Peyer's patch (tissue), 4 donors: ENCODE results near the gene GLIS2. TPM values are rescaled to one million over a fixed set of nuclear protein-coding genes. Genes with fewer than 3 reads are reported as not detected.
"Not testable (repeated sequence)": the region's sequence is repeated elsewhere in the genome, so short reads cannot be mapped to it uniquely, and the experiment has no call there.

Source experiments
- DNase-seq, 3 donors: peaks; one replicate each; pipeline ENCODE4 v3.0.0-alpha.2; 2017 to 2019
- H3K27ac ChIP-seq, 4 donors: fragments of 200-600 bp; sonication (generic); one replicate each; pipeline ENCODE4 v1.5.1; 2016 to 2019
- H3K27me3 ChIP-seq, 2 donors: fragments of 200-600 bp; sonication (generic); one replicate each; pipeline ENCODE4 v1.5.1; 2019
- H3K36me3 ChIP-seq, 3 donors: fragments of 200-600 bp; sonication (generic); one replicate each; pipeline ENCODE4 v1.5.1; 2016 to 2019
- H3K4me1 ChIP-seq, 4 donors: fragments of 200-600 bp; sonication (generic); one replicate each; pipeline ENCODE4 v1.5.1; 2016 to 2019
- H3K4me3 ChIP-seq, 4 donors: fragments of 200-600 bp; sonication (generic); 1 replicate in 3 of 4; 2 replicates in 1 of 4; pipeline ENCODE4 v1.5.1; 2016 to 2019; ENCODE audit warnings: mild to moderate bottlenecking in 1 of 4
- H3K9me3 ChIP-seq, 4 donors: fragments of 200-600 bp; sonication (generic); one replicate each; pipeline ENCODE4 v1.5.1; 2016 to 2019; ENCODE audit warnings: mild to moderate bottlenecking in 1 of 4
- CTCF ChIP-seq, 6 experiments: fragments of 450-650 bp in 4 of 6; fragments of 200-600 bp in 2 of 6; sonication (generic) in 1 of 6; IDR thresholded peaks; one replicate each; pipeline ENCODE4 v1.5.1; 2017 to 2019; ENCODE audit warnings: antibody characterized with exemption in 6 of 6, mild to moderate bottlenecking in 3 of 6, moderate library complexity in 1 of 6
- POLR2A ChIP-seq, 2 donors: fragments of 450-650 bp; IDR thresholded peaks; one replicate each; pipeline ENCODE4 v1.5.1; 2017; ENCODE audit warnings: antibody characterized with exemption in 2 of 2, mild to moderate bottlenecking in 2 of 2, moderate library complexity in 2 of 2
- total RNA-seq, 4 donors: library from RNA; depleted of rRNA; stranded (reverse); fragments of >200 nt; gene quantifications; one replicate each; pipeline ENCODE4 v1.1.0, GENCODE V29; 2016

GLIS2 gene
- total RNA-seq, 4 donors from 2014 or later: 0.35 to 3.3 (median 1.7) TPM

GRCh38 chr16:4330277-4330874 is 14.5 kb downstream of the GLIS2 start:
- peak; percentile 77 to 91 (median 89) for DNase-seq

DNA sequence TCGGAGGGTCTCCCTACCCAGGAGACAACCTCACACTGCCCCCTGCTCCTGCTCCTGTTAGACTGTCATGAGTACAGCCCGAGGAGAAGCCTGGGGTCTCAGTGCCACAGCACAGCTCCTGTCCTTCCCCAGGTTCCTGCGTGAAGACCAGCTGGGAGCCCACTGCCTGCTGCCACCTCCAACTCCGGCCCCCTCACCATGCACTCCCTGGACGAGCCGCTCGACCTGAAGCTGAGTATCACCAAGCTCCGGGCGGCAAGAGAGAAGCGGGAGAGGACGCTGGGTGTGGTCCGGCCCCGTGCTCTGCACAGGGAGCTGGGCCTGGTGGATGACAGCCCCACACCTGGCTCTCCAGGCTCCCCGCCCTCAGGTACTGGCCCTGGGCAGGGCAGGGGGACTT is 16.2 kb downstream of the GLIS2 start:
- Histone ChIP-seq H3K36me3 (no peaks in the 10 kb centered on the region), H3K27ac (no peak overlapping the region), H3K4me1 (peaks cover 0 to 22% (median 13%) of the 10 kb centered on the region in 4 donors), H3K27me3 (no peaks in the 10 kb centered on the region), H3K9me3 (no peaks in the 10 kb centered on the region), H3K4me3 (no peak overlapping the region)
- DNase-seq: peak in 1 of 3 donors; percentile 35
- TF ChIP-seq POLR2A (IDR thresholded peaks at IDR 0.05): no peak
- no peak for TF ChIP-seq CTCF (IDR thresholded peaks at IDR 0.05)

More at GRCh38 chr16:4330277-4330874, 14.5 kb downstream of the GLIS2 start:
- Histone ChIP-seq H3K4me1 (peaks cover 0 to 25% (median 13%) of the 10 kb centered on the region in 4 donors), H3K27ac (no peak overlapping the region), H3K4me3 (no peak overlapping the region), H3K36me3 (no peaks in the 10 kb centered on the region), H3K27me3 (no peaks in the 10 kb centered on the region), H3K9me3 (no peaks in the 10 kb centered on the region)
- peak; percentile 85 to 99 (median 96) for TF ChIP-seq CTCF (IDR thresholded peaks at IDR 0.05)
- TF ChIP-seq POLR2A (IDR thresholded peaks at IDR 0.05): no peak

- H3K27ac ChIP-seq: no peak overlapping the region
- H3K36me3 ChIP-seq: no peaks in the 10 kb centered on the region
- no peak overlapping the region for H3K4me3 ChIP-seq
- H3K27me3 ChIP-seq: no peaks in the 10 kb centered on the region
- no peaks in the 10 kb centered on the region for H3K9me3 ChIP-seq
- peak in 1 of 3 donors; percentile 39 for DNase-seq
- peaks cover 0 to 15% (median 10%) of the 10 kb centered on the region in 4 donors for H3K4me1 ChIP-seq
- TF ChIP-seq CTCF (IDR thresholded peaks at IDR 0.05) (no peak), POLR2A (IDR thresholded peaks at IDR 0.05) (no peak)
These were observed 16.9 kb downstream of the GLIS2 start for GRCh38 chr16:4332623-4333307.

DNA sequence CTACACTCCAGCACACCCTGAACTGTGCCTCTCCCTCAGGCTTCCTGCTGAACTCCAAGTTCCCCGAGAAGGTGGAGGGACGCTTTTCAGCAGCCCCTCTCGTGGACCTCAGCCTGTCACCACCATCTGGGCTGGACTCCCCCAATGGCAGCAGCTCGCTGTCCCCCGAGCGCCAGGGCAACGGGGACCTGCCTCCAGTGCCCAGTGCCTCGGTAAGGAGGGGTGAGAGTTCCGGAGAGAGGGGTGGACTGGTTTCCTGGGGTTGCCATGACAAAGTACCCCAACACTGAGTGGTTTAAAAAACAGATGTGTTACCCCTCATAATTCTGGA is 17.4 kb downstream of the GLIS2 start:
- TF ChIP-seq POLR2A (IDR thresholded peaks at IDR 0.05): no peak
- no peak for TF ChIP-seq CTCF (IDR thresholded peaks at IDR 0.05)
- Histone ChIP-seq H3K9me3 (no peaks in the 10 kb centered on the region), H3K4me3 (no peak overlapping the region), H3K27me3 (no peaks in the 10 kb centered on the region), H3K27ac (no peak overlapping the region), H3K4me1 (peaks cover 0 to 10% (median 4%) of the 10 kb centered on the region in 4 donors), H3K36me3 (peaks cover 0 to 2% (median 0%) of the 10 kb centered on the region in 3 donors)
- DNase-seq: no peak

DNA sequence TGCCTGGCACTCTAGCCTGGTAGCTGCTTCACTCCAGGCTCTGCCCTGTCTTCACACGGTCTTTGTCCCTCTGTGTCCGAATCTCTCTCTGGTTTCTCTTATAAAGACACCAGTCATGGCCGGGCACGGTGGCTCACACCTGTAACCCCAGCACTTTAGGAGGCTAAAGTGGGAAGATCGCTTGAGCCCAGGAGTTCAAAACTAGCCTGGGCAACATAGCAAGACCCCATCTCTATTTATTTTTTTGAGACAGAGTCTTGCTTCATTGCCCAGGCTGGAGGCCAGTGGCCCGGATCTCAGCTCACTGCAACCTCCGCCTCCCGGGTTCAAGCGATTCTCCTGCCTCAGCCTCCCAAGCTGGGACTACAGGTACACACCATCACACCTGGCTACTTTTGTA is 17.8 kb downstream of the GLIS2 start:
- not testable (repeated sequence) for H3K27ac ChIP-seq, H3K9me3 ChIP-seq, H3K4me1 ChIP-seq, H3K4me3 ChIP-seq, H3K27me3 ChIP-seq, H3K36me3 ChIP-seq, DNase-seq

GRCh38 chr16:4334724-4335495 is 19.0 kb downstream of the GLIS2 start:
- DNase-seq: peak in 1 of 3 donors; percentile 44
- no peak for TF ChIP-seq POLR2A (IDR thresholded peaks at IDR 0.05)
- TF ChIP-seq CTCF (IDR thresholded peaks at IDR 0.05): no peak
- H3K9me3 ChIP-seq: no peaks in the 10 kb centered on the region
- H3K27me3 ChIP-seq: no peaks in the 10 kb centered on the region
- peaks cover 0 to 10% (median 0%) of the 10 kb centered on the region in 3 donors for H3K36me3 ChIP-seq
- H3K4me3 ChIP-seq: no peak overlapping the region
- H3K27ac ChIP-seq: no peak overlapping the region
- H3K4me1 ChIP-seq: no peaks in the 10 kb centered on the region
